Panc1 (cell line): Measurements from ENCODE around the gene MOSMO. TPM values are rescaled to one million over a fixed set of nuclear protein-coding genes. Genes with fewer than 3 reads are reported as not detected.

ENCODE experiments used
- ATAC-seq: fragments of 200-7000 bp; cut with Tn5 transposase; 2 replicates; pipeline ENCODE4 v1.9.1; 2020; ENCODE audit warnings: mild to moderate bottlenecking, moderate library complexity
- BruUV-seq: library from RNA; stranded (reverse); fragments of 400-500 nt; replicated peaks from 2 replicates; lab custom pipeline; 2021; lab: Mats Ljungman, UMichigan
- CTCF ChIA-PET: fragments of 300-600 bp; sonication (Branson Sonifier 250); formaldehyde crosslinking; loops from one replicate; lab custom pipeline; 2022; ENCODE audit warnings: antibody characterized with exemption; lab: Charles Lee
- POLR2A ChIA-PET: fragments of 300-600 bp; sonication (Branson Sonifier 250); formaldehyde crosslinking; loops from one replicate; lab custom pipeline; 2022; ENCODE audit warnings: antibody characterized with exemption; lab: Charles Lee
- DNase-seq: peaks from one replicate; pipeline ENCODE4 v3.0.0-alpha.2; 2010; ENCODE audit warnings: low read depth, low spot score
- H3K27ac ChIP-seq: 2 replicates; pipeline ENCODE4 v1.5.1; 2011; ENCODE audit warnings: mild to moderate bottlenecking, low read length, inconsistent platforms
- H3K27me3 ChIP-seq: fragments of 200-500 bp; sonication (Bioruptor generic); 2 replicates; pipeline ENCODE4 v1.6.0; 2014; ENCODE audit warnings: low read length, inconsistent platforms; ENCODE audit not compliant: control insufficient read depth, insufficient read depth
- H3K36me3 ChIP-seq: fragments of 200-500 bp; sonication (Bioruptor generic); 2 replicates; pipeline ENCODE4 v1.5.1; 2014; ENCODE audit warnings: inconsistent platforms, mild to moderate bottlenecking, low read length, moderate library complexity; ENCODE audit not compliant: control insufficient read depth, insufficient read depth
- H3K4me1 ChIP-seq: 2 replicates; pipeline ENCODE4 v1.5.1; 2011; ENCODE audit warnings: inconsistent platforms, mild to moderate bottlenecking, low read length, moderate library complexity; ENCODE audit not compliant: control insufficient read depth, insufficient read depth
- H3K4me3 ChIP-seq, 2 experiments: 2 replicates each; pipeline ENCODE4 v1.5.1; 2011 to 2012; ENCODE audit warnings: low read depth in 2 of 2, low read length in 2 of 2, mild to moderate bottlenecking in 2 of 2, inconsistent platforms in 1 of 2, moderate library complexity in 1 of 2
- H3K9me3 ChIP-seq: fragments of 200-500 bp; sonication (Bioruptor generic); 2 replicates; pipeline ENCODE4 v1.5.1; 2014; ENCODE audit warnings: low read depth, mild to moderate bottlenecking, inconsistent platforms, low read length, moderate library complexity; ENCODE audit not compliant: control insufficient read depth, insufficient read depth
- CTCF ChIP-seq: fragments of 450-650 bp; IDR thresholded peaks from 2 replicates; pipeline ENCODE4 v1.5.1; 2017; ENCODE audit warnings: mild to moderate bottlenecking
- POLR2AphosphoS5 ChIP-seq: IDR thresholded peaks from 2 replicates; pipeline ENCODE4 v1.6.1; 2012; ENCODE audit warnings: mild to moderate bottlenecking, low read depth, low read length, moderate library complexity
- REST ChIP-seq, 2 experiments: IDR thresholded peaks; 2 replicates each; pipeline ENCODE4 v1.6.1; 2011 to 2012; ENCODE audit warnings: low read depth in 2 of 2, control low read depth in 1 of 2, low read length in 1 of 2, mild to moderate bottlenecking in 1 of 2, moderate library complexity in 1 of 2; ENCODE audit not compliant: insufficient read depth in 1 of 2
- SIN3A ChIP-seq: IDR thresholded peaks from 2 replicates; pipeline ENCODE4 v1.6.1; 2012; ENCODE audit warnings: low read depth, mild to moderate bottlenecking, low read length, moderate library complexity, borderline replicate concordance; ENCODE audit not compliant: insufficient read depth
- TCF7L2 ChIP-seq: IDR thresholded peaks from 2 replicates; pipeline ENCODE4 v1.6.1; 2011; ENCODE audit warnings: mild to moderate bottlenecking, low read depth, low read length, inconsistent platforms
- in situ Hi-C: cut with HindIII; loops from 2 replicates; pipeline ENCODE4 v1.10.0; 2016; ENCODE audit warnings: low sequenced_read_pairs, low pct_unique_long_range_greater_than_20kb
- intact Hi-C: fragments of 100-400 bp; cut with micrococcal nuclease; formaldehyde crosslinking; loops from one replicate; pipeline ENCODE4 v1.10.0; 2022; ENCODE audit not compliant: unreplicated experiment
- total RNA-seq: library from RNA; stranded (reverse); gene quantifications from one replicate; pipeline ENCODE4 v1.2.1, GENCODE V29; 2021; ENCODE audit not compliant: unreplicated experiment

The MOSMO gene
- total RNA-seq, 1 experiment from 2014 or later, result 20.6 TPM

GRCh38 chr16:22012241-22012640, 4.3 kb downstream of the MOSMO start:
- Histone ChIP-seq H3K4me3 (peak overlapping the region in 1 of 2 experiments; percentile 6; a peak in 1 of 4 replicates), H3K36me3 (peaks cover 2% of the 10 kb centered on the region; the same call in 1 of the 2 replicates), H3K9me3 (no peaks in the 10 kb centered on the region), H3K27me3 (no peaks in the 10 kb centered on the region), H3K27ac (no peak overlapping the region), H3K4me1 (peaks cover 29% of the 10 kb centered on the region)
- TF ChIP-seq TCF7L2, result no peak
- TF ChIP-seq SIN3A, result no peak
- no peak for TF ChIP-seq CTCF
- no peak for TF ChIP-seq POLR2AphosphoS5
- TF ChIP-seq REST (IDR thresholded peaks at IDR 0.05; ENCODE audit: insufficient read depth in 1 of 2, low read depth in 2 of 2, low read length in 1 of 2), result no peak
- ChIA-PET CTCF (interaction anchor here (0.6 to 1.2 kb wide), 3 partner anchors 65 to 192 kb away, joined by 3 to 11 read pairs (median 5); no protein-coding TSS in a partner anchor), POLR2A (no interaction called here)
- in situ Hi-C loops, result no loop called here
- no peak for DNase-seq
- intact Hi-C loops, result no loop called here
- no TSS peak for BruUV-seq
- no peak for ATAC-seq

GRCh38 chr16:22013486-22013885, 5.6 kb downstream of the MOSMO start:
- in situ Hi-C loops, result no loop called here
- Histone ChIP-seq H3K27me3 (no peaks in the 10 kb centered on the region), H3K4me3 (no peak overlapping the region), H3K36me3 (peaks cover 1% of the 10 kb centered on the region; the same call in 1 of the 2 replicates), H3K4me1 (peaks cover 32% of the 10 kb centered on the region), H3K9me3 (no peaks in the 10 kb centered on the region), H3K27ac (no peak overlapping the region)
- ATAC-seq (no peak), DNase-seq (no peak)
- ChIA-PET POLR2A (no interaction called here), CTCF (no interaction called here)
- TF ChIP-seq POLR2AphosphoS5 (no peak), TCF7L2 (no peak), SIN3A (no peak), REST (IDR thresholded peaks at IDR 0.05; ENCODE audit: insufficient read depth in 1 of 2, low read depth in 2 of 2, low read length in 1 of 2) (no peak), CTCF (no peak)
- BruUV-seq, result no TSS peak
- intact Hi-C loops, result no loop called here
